Thyroid gland (tissue), 4 donors: Measurements from ENCODE around the gene CORO1C.

Experiments
- POLR2A ChIP-seq, 2 donors: fragments of 450-650 bp; IDR thresholded peaks; one replicate each; pipeline ENCODE4 v1.6.1; 2017; ENCODE audit warnings: antibody characterized with exemption in 2 of 2, mild to moderate bottlenecking in 2 of 2, moderate library complexity in 1 of 2
- TF ChIP-seq, protein P1 (sequence below), 6 experiments: fragments of 200-600 bp in 3 of 6; fragments of 450-650 bp in 3 of 6; sonication (generic) in 3 of 6; IDR thresholded peaks; one replicate each; pipeline ENCODE4 v1.5.1; 2016 to 2019; ENCODE audit warnings: antibody characterized with exemption in 6 of 6, mild to moderate bottlenecking in 2 of 6, inconsistent platforms in 1 of 6, moderate library complexity in 1 of 6

GRCh38 chr12:108622921-108623514, 108.3 kb downstream of the CORO1C start:
- TF ChIP-seq, protein P1, sequence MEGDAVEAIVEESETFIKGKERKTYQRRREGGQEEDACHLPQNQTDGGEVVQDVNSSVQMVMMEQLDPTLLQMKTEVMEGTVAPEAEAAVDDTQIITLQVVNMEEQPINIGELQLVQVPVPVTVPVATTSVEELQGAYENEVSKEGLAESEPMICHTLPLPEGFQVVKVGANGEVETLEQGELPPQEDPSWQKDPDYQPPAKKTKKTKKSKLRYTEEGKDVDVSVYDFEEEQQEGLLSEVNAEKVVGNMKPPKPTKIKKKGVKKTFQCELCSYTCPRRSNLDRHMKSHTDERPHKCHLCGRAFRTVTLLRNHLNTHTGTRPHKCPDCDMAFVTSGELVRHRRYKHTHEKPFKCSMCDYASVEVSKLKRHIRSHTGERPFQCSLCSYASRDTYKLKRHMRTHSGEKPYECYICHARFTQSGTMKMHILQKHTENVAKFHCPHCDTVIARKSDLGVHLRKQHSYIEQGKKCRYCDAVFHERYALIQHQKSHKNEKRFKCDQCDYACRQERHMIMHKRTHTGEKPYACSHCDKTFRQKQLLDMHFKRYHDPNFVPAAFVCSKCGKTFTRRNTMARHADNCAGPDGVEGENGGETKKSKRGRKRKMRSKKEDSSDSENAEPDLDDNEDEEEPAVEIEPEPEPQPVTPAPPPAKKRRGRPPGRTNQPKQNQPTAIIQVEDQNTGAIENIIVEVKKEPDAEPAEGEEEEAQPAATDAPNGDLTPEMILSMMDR (IDR thresholded peaks at IDR 0.05) = no peak
- no peak for TF ChIP-seq POLR2A (IDR thresholded peaks at IDR 0.05)
